Measurements from ENCODE around the gene ZMYM4. TPM values are rescaled to one million over a fixed set of nuclear protein-coding genes. Genes with fewer than 3 reads are reported as not detected.

ZMYM4 gene
- total RNA-seq, 1 experiment from 2014 or later, result 66.0 TPM

DNA sequence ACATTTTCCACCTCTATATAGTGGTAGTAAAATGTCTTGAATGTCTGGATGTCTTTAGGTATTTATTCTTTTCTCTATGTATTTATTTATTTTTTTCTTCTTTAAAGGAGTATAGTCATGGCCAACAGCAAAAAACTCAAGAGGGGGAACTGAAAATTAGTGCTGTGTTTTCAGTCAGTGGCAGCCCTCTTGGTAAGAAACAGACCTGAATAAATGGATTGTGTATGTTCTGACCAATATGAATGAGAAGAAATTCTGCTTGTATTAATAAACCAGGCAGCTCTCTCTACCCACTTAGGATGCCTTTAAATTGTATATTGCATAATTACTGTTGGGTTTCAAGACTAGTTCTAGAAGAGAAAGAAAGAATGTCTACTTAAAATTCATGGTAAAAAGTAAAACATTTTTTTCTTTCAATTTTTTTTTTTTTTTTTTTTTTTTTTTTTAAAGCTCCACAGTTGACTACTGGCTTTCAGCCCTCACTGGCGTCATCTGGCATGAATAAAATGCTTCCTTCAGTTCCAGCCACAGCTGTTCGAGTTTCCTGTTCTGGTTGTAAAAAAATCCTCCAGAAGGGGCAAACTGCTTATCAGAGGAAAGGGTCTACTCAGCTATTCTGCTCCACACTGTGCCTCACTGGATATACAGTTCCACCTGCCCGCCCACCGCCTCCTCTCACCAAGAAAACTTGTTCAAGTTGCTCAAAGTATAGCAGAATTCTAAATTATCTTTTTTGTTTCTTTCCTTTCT is 101.6 kb downstream of the ZMYM4 start:
- H3K14ac ChIP-seq (ENCODE audit: insufficient read depth, low read length), result no peak overlapping the region
- H4K8ac ChIP-seq (replicated peaks; ENCODE audit: insufficient read length, low read depth, low read length), result no peak overlapping the region
- H3K4me2 ChIP-seq (ENCODE audit: insufficient read depth, insufficient read length, low read length), result no peak overlapping the region
- no peak overlapping the region for H3T11ph ChIP-seq (ENCODE audit: low read length)
- H3K56ac ChIP-seq (ENCODE audit: insufficient read length, low read depth, low read length), result no peak overlapping the region
- no peaks in the 10 kb centered on the region for H3K79me2 ChIP-seq (ENCODE audit: insufficient read depth, low read length)
- Mint-ChIP-seq H3K4me3 (no peak overlapping the region), H3K4me1 (no peaks in the 10 kb centered on the region), H3K9me3 (no peaks in the 10 kb centered on the region), H3K36me3 (ENCODE audit: insufficient read depth in 1 of 3, low read depth in 3 of 3) (peaks cover 13 to 23% (median 20%) of the 10 kb centered on the region in 3 experiments), H3K27me3 (ENCODE audit: low read depth) (no peaks in the 10 kb centered on the region), H3K27ac (peak overlapping the region; percentile 40 to 86 (median 61); a peak in 5 of 7 replicates)
- H3K4ac ChIP-seq (ENCODE audit: low read depth, low read length), result no peak overlapping the region
- no peaks in the 10 kb centered on the region for H3K27me3 ChIP-seq (ENCODE audit: insufficient read depth, low read length)
- DNase-seq, result no peak
- H3K79me1 ChIP-seq (ENCODE audit: insufficient read depth, low read depth, low read length, poor library complexity, severe bottlenecking), result no peaks in the 10 kb centered on the region
- no CpG with 5 or more reads among the region's 4 CpGs for WGBS (ENCODE audit: extremely low coverage, insufficient read length, low lambda C conversion rate)
- H4K20me1 ChIP-seq (ENCODE audit: control insufficient read depth, insufficient read depth, insufficient read length), result no peaks in the 10 kb centered on the region
- no peak overlapping the region for H2AK5ac ChIP-seq (ENCODE audit: insufficient read length, low read length)
- H2BK20ac ChIP-seq (ENCODE audit: low read depth, low read length, poor library complexity, severe bottlenecking), result no peak overlapping the region
- no peak overlapping the region for H4K91ac ChIP-seq (ENCODE audit: insufficient read length, low read depth, low read length)
- H2BK15ac ChIP-seq (ENCODE audit: low read depth, low read length), result no peak overlapping the region
- TF ChIP-seq, protein P1, sequence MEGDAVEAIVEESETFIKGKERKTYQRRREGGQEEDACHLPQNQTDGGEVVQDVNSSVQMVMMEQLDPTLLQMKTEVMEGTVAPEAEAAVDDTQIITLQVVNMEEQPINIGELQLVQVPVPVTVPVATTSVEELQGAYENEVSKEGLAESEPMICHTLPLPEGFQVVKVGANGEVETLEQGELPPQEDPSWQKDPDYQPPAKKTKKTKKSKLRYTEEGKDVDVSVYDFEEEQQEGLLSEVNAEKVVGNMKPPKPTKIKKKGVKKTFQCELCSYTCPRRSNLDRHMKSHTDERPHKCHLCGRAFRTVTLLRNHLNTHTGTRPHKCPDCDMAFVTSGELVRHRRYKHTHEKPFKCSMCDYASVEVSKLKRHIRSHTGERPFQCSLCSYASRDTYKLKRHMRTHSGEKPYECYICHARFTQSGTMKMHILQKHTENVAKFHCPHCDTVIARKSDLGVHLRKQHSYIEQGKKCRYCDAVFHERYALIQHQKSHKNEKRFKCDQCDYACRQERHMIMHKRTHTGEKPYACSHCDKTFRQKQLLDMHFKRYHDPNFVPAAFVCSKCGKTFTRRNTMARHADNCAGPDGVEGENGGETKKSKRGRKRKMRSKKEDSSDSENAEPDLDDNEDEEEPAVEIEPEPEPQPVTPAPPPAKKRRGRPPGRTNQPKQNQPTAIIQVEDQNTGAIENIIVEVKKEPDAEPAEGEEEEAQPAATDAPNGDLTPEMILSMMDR (conservative IDR thresholded peaks at IDR 0.05), result no peak
- H3K23ac ChIP-seq (ENCODE audit: insufficient read length, low read depth, low read length), result no peak overlapping the region
- H3K4me1 ChIP-seq (ENCODE audit: insufficient read depth, low read length), result no peaks in the 10 kb centered on the region
- no peak overlapping the region for H4K5ac ChIP-seq (ENCODE audit: insufficient read length, low read depth, low read length)
- no peak overlapping the region for H2BK120ac ChIP-seq (ENCODE audit: low read depth, low read length, poor library complexity, severe bottlenecking)
- no peaks in the 10 kb centered on the region for H3K9me3 ChIP-seq (ENCODE audit: control insufficient read depth, low read depth, low read length)
- H3K23me2 ChIP-seq (ENCODE audit: insufficient read length, low read depth, low read length, poor library complexity, severe bottlenecking), result no peaks in the 10 kb centered on the region
- no peak overlapping the region for H3K27ac ChIP-seq (ENCODE audit: insufficient read length, low read depth, low read length)
- no peak overlapping the region for H2BK12ac ChIP-seq (ENCODE audit: insufficient read length, low read depth, low read length)
- H3K18ac ChIP-seq (ENCODE audit: insufficient read length, low read depth, low read length), result no peak overlapping the region
- H3K9ac ChIP-seq (ENCODE audit: extremely low read depth, insufficient read length, low read length), result no peak overlapping the region
- H2BK5ac ChIP-seq (ENCODE audit: insufficient read length, low read length), result no peak overlapping the region
- no peak overlapping the region for H2AFZ ChIP-seq (ENCODE audit: low read length)

Measured in H9 (cell line).